ENCODE results near the gene IRX6.
A peak's percentile ranks its signal among the peaks of the same experiment; 100 is the strongest.

IRX6 gene

DNA sequence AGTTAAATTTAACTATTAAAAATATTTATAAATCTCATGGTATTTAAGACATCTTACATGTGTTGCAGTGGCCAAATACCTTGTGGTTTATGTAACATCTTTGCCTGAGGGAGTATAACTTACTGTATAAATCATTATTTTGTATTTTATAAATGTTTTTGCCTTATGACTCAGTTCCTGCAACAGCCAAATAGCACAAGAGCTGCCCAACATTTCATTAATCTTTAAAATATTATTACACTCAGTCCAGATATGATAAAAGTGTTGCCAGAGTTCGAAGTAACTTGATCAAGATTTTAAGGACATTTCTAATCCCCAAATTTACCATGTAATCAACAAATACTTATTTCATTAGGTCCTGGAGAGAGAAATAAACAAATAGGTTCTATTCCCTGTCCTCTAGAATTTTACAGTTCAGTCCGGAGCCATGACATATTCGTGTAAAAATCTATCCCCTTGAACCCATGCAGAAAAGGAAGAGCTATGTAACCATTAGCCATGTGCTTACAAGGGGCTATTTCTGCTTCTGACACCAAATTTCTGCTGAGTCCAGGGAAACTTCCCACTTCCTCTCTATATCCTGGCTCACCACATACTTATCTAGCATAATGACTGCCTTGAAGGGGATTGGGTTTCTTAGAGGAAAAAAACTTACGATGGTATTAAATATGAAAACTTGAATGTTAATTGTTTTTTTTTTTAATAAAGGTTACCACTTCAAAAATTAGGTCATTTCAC, 44.0 kb downstream of the IRX6 start:
- no peak for DNase-seq

DNA sequence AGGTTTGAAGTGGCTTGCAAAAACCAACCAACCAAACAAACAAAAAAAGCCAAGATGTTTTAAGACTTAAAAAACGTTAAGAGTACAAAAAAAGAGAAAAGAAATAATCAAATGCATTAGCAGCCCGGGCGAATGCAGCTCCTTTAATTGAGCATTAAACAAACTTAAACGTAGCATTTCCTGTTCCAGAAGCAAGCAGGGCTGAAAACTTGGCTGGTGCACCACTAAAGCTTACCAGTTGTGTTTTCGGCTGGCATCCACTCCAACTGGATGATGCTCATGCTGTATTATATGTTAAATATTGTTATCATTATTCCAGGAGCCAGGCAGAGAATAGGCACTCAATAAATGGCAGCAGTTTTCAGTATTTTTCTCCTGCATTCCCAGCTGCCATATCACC, 45.1 kb downstream of the IRX6 start:
- no peak for DNase-seq

DNA sequence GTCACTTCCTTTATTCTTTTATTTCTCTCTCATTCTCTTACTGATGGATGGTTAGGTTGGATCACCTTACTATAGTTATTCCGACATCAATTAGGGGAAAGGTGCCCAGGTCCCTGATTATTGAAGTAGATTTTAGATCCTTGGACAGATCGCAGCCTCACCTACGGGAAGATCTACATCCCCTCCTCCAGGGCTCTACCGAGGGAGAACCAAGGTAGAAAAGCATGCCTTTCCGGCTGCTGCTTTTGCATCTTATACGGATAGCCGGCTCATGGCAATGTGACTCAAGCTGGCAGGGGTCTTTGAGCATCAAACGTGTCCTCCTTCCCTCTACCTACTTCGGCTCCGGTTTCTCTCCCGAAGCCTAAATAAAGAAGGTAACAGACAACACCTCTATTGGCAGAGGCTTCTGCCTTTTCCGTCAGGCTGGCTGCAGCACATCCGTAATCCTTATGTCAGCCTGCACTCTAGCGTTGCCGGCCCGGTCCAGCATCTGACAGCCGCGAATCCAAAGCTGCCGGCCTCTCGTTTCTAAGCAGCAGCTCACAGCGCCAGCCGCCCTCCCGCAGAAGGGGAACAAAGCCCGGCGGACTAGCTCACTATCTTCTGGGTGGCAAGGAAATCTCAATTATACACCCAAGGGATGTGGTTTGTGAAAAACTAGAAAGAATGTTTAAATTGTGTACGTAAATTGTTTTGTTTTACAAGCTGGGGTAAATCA, 46.9 kb downstream of the IRX6 start:
- peak; percentile 46 for DNase-seq

DNA sequence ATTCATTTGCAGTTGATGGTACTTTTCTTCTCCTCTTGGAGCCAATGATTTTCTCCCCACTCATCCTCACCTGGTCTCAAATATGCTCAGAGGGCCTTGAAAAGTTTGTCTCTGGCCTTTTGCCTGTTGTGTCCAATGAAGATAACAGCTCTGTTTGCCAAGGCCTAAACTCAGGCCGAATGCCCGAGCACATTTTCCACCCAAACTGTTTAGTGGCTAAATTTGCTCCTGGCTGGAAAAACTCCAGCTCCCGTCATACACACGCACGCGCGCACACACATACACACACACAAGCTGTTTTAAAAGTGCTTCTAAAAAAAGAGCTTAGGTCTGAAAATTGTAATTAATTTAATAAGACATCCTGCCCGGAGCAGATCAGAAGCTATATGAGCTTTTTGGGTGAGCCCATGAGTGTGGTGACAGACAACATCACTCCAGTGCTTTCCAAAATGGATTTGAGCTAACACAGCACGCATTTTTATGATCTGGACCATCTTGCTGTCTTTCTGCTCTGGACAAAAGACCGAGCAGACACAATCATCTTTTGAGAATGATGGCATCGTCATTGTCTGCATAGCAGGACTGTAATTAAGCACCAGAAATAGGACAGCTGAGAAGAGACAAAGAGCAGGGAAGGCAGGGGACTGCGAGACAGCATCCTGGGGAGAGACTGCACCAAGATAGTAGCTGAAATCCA, 48.9 kb downstream of the IRX6 start:
- DNase-seq: no peak

DNA sequence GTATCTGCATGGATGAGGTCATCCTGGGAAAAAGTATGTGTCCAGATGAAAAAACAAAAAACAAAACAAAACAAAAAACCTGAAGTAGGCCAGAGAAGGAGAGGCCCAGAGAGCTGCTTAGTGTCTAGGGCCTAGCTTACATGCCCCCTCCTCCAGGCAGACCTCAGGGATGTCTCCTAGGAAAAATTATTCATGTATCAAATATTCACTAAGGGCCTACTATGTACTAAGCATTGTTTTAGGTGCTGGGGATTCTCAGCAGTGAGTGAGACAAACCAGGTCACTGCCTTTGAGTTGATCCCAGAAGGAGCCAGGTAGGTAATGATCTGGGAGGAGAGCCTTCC, 49.5 kb downstream of the IRX6 start:
- no peak for DNase-seq

DNA sequence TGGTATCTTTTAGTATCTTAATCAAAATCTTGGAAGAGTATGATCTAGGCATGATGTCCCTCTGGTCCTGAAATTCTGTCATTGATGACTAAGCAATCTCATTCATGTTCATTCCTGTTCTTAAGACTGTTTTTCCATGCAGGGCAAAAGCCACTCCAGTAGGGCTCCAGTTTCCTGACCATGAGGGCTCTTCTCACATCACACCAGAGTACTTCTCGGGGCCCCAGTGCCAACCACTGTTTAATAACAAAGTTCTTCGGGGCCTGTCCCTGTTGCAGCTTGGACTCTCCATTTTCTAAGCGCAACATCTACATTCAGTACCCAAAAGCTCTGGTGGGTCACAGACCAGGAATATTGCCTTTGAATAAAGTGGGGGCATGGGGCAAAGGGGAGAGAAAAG, 52.0 kb downstream of the IRX6 start:
- no peak for DNase-seq

DNA sequence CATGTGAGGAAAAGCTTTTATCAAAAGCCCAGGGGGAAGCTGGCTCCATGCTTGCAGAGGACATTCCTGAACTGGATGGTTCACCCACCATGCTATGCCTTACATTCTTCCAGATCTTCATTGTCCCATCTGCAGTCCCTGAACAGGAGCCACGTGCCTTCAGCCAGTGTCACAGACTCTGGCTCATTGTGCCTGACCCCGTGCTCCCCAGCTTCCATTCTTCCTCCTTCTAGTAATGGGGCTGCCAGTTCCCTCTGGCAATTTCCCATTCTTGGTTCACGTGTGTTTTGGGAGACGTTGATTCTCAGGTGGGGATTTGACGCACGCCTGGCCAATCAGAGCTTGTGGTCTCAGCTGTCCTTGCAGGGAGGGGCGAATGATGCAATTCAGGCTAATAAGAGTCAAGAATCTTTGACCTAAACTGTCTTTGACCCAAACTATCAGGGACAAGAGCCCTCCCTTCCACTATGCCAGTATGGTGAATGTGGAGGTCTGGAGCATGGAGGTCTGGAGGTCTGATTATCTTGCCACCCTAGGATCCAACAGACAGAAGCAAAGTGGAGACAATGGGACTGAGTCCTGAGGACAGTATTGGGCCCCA, 52.7 kb downstream of the IRX6 start:
- DNase-seq: no peak

DNA sequence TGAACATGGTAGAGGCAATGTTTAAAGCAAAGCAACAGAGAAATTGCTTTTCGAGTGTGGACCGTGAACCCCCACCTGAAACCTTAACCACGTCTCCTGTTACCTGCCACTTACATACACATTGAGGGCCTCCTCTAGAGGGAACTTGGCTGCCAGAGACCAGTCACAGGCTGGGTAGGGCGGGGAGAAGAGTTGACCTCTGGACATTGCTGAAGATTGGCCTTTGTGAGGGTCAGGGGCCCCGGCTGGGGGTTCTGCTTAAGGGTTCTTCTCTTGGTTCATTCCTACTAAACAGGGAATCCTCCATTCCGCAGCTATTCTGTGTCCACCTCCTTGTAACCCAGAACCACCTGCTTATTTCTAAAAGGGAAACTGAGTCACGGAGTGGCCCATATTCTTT, 53.8 kb downstream of the IRX6 start:
- DNase-seq: no peak

DNA sequence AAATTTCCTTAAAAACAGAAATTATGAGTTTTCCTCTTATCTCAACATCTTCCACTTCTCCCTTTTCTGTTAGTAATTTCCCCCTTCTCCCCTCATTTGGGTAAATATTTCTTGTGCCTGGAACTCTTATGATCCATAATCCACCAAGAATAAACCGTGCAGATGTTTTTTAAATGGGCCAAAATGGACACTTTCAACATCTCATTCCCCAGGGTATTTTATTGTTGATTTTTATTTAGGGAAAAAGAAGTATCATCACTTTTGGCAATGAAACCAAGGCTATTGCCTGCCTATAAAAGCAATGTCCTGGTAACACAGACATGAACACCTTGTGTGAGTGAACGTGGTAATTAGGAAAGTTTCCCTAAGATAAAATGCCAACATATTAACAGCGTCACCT, 54.6 kb downstream of the IRX6 start:
- DNase-seq: no peak

DNA sequence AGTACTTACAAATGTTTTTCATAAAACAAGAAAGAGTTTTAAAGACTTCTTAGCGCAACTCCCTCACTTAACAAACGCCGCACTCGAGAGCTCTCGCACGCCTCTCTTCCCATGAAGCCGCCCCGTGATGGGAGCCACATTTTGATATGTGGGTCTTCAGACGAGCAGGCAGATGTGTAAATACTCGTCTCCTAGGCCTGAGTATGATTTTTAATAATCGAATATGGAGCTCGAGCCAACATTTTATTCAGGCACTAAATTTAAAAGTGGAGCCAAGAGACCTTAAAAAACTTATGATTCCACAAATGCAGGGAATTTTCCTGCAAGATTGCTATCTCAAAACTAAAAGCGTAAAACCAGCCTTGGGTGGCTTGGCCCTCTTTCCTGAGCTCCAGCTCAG, 55.4 kb downstream of the IRX6 start:
- no peak for DNase-seq

DNA sequence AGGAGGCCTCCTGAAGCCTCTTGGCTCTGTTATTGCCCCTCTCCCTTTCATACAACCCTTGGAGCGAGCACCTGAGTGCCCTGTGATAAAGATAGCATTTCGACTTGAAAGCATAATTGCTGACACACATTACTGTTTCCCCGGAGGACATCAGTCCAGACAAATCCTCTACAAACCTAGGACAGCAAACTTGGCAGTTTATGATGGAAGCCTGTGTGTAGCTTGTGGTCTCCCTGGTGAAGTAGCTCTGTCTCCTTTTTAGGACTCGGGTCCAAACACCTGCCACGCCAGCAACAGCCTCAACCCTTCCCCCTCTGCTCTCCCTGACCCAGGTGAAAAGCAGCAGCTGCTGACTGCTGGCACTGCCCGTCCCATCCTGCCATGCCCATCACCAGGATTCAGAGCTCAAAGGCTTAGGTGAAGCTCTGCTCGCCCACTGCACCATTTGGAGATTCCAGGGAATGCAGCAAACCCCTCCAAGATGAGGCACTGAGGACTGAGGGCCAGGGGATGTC, 55.9 kb downstream of the IRX6 start:
- DNase-seq: no peak
